Measurements from ENCODE around the gene ATG14.

Gene ATG14

DNA sequence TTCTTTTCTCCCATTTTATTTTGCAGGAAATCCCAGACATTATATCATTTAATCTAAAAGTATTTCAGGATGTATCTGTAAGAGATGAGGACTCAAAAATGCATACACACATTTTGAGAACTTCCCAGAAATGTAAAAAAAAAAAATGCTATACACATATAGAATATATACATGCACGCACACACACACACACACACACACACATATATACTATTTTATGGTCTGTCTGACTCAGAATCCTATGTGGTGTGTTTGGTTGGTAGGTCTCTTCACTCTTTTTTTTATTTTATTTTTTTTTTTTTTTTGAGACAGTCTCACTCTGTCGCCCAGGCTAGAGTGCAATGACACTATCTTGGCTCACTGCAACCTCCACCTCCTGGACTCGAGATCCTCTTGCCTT lies 74.9 kb downstream of the ATG14 start:
- DNase-seq (ENCODE audit: low read depth): no peak
- no peak overlapping the region for H3K4me3 ChIP-seq (ENCODE audit: low read depth, low read length)
- TF ChIP-seq, protein P1, sequence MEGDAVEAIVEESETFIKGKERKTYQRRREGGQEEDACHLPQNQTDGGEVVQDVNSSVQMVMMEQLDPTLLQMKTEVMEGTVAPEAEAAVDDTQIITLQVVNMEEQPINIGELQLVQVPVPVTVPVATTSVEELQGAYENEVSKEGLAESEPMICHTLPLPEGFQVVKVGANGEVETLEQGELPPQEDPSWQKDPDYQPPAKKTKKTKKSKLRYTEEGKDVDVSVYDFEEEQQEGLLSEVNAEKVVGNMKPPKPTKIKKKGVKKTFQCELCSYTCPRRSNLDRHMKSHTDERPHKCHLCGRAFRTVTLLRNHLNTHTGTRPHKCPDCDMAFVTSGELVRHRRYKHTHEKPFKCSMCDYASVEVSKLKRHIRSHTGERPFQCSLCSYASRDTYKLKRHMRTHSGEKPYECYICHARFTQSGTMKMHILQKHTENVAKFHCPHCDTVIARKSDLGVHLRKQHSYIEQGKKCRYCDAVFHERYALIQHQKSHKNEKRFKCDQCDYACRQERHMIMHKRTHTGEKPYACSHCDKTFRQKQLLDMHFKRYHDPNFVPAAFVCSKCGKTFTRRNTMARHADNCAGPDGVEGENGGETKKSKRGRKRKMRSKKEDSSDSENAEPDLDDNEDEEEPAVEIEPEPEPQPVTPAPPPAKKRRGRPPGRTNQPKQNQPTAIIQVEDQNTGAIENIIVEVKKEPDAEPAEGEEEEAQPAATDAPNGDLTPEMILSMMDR (IDR thresholded peaks at IDR 0.05; ENCODE audit: insufficient read depth, low read depth, low read length, missing control alignments): no peak

DNA sequence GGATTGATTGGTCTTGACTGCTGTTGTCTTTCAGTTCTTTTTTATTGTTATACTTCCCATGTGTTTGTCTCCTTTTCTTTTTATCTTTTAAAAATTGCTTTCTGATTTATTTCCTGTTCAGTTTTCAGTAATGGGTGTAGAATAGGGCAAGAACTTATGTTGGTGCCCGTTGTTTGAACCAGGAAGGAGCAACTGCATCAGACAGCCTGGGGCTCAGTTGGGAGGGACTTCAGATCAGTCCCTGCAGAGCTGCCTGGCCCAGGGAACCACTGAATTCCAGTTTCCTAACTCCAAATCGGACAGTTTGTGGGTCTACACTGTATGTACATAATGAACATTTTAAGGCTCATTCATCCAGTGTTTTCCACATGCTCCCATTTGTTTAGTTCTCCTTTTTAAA lies 75.5 kb downstream of the ATG14 start:
- no peak overlapping the region for H3K4me3 ChIP-seq (ENCODE audit: low read depth, low read length)
- TF ChIP-seq, protein P1 (IDR thresholded peaks at IDR 0.05; ENCODE audit: insufficient read depth, low read depth, low read length, missing control alignments): no peak
- DNase-seq (ENCODE audit: low read depth): no peak

DNA sequence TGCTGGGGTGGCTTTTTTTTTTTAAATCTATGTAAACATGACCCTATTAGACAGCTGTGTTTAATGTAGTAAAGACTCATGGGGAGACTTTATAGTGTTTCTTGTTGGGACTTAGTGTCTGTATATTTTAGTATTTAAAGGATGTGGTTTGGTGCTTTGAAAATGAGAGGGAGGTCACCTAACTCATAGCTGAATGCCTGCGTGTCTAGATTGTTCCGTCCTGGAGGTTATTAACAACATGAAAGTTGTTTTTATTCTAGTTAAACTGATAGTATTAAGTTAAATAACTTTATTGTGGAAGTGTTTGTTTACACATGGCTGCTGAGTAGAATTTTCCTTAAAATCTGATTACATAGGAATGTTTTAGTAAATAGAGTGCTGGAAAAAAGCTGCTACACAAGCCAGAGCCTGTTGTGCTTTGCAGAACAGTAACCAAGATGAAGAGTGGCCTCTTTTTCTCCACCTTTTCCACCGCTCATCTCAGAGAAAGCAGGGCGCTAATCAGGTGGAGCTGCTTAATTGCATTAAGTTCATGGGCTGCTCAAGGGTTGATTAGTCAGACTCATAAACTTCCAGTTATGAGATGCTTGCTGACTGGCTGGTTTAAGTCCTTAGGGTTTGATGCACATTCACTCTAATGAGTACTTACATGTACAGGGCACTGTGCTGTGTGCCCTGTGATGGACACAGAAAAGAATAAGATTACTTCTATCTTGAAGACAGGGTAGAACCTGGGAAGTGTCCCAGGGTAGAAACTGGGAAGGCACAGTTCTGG lies 77.7 kb downstream of the ATG14 start:
- TF ChIP-seq, protein P1 (IDR thresholded peaks at IDR 0.05; ENCODE audit: insufficient read depth, low read depth, low read length, missing control alignments): no peak
- peak; percentile 48 for DNase-seq (ENCODE audit: low read depth)

DNA sequence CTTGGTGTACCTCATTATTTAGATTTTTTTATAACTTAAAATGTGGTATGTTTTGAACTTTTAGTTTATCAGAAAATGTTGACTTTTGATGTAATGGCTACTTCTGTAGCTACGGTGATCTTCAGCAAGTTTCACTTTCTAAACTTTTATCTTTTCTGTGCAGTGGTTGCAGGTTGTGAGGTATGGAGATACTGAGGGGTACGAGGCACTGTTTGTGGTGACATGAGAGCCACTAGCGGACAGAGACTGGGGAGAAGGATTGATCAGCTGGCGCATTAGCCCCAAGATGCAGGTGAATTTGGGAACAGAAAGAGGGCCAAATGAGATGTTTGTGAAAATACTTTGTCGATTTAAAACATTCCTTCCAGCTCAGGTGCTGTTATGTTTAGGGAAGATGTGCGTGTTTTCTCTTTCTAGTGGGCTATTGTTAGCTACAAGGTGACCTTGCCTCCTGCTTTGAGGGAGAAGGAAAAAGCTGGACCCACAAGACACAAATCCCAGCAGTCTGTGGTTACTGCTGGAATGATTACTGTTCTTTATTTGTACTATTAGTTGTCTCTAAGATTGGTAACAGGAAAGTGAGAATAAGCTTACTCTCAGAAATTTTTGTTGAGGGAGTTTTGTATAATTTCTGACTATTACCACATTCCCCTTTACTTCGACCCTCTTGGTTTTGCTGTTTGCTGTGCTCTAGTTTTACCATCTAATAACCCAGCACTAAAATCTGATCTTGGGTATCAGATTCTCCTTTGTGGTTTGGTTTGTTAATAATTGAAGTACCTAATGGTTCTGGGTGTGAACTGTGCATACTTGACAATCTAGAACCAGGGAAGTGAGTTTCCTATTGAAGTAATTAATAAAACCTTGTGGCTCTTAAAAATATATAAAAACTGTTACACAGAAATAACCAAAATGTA lies 78.7 kb downstream of the ATG14 start:
- TF ChIP-seq, protein P1 (IDR thresholded peaks at IDR 0.05; ENCODE audit: insufficient read depth, low read depth, low read length, missing control alignments): no peak
- peak overlapping the region; percentile 27 for H3K4me3 ChIP-seq (ENCODE audit: low read depth, low read length)
- DNase-seq (ENCODE audit: low read depth): peak; percentile 61

More for the DNA sequence above, 77.7 kb downstream of the ATG14 start:
- no peak overlapping the region for H3K4me3 ChIP-seq (ENCODE audit: low read depth, low read length)

DNA sequence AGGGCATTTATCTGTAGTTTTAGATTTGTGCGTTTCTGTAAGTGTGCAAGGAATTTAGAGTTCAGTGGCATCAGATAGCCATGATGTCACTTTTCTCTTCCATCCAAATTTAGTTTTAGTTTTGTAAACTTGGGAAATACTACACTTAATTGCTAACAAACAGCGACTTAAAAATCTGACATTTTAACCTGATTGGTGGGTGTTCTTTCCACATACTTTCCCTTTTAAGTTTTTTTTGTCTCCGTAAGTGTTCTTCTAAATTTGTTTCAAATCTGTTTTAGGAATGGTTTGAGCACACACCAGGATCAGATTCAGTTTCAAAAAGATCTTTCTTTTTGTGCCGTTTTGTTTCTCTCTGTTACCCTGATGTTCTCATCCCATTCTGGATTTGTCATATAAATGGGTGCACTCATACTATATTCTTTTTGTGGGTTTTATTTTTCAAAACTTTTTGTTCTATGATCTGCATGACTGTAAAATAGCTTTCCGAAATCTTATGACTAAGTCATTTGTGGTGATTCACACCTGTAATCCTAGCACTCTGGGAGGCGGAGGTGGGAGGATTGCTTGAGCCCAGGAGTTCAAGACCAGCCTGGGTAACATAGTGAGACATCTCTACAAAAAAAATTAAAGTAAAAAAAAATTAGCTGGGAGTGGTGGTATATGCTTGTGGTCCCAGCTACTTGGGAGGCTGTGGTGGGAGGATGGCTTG lies 81.5 kb downstream of the ATG14 start:
- no peak for DNase-seq (ENCODE audit: low read depth)
- TF ChIP-seq, protein P1 (IDR thresholded peaks at IDR 0.05; ENCODE audit: insufficient read depth, low read depth, low read length, missing control alignments): no peak
- no peak overlapping the region for H3K4me3 ChIP-seq (ENCODE audit: low read depth, low read length)

DNA sequence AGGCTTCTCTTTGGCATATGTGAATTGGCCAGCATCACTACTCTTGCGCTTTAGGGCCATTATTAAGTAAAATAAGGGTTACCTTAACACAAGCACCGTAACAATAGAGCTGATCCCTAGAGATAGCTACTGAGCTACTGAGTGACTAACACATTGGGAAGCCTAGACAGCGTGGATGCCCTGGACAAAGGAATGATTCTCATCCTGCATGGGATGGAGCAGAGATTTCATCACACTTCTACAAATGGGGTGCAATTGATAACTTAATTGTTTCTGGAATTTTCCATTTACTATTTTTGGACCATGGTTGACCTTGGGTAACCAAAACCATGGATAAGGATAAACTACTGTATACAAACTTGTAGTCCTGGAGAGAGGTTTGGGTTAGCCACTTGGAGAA lies 83.3 kb downstream of the ATG14 start:
- no peak overlapping the region for H3K4me3 ChIP-seq (ENCODE audit: low read depth, low read length)
- TF ChIP-seq, protein P1 (IDR thresholded peaks at IDR 0.05; ENCODE audit: insufficient read depth, low read depth, low read length, missing control alignments): no peak
- no peak for DNase-seq (ENCODE audit: low read depth)
